HTR-8/SVneo (cell line): ENCODE measurements around the gene SQSTM1.

Experiments
- DNase-seq: peaks from one replicate; pipeline ENCODE4 v3.0.0; 2011; ENCODE audit warnings: low spot score, mixed read lengths; ENCODE audit not compliant: insufficient read length
- FAIRE-seq: peaks from 2 replicates; lab custom pipeline; 2011; peaks lifted over from hg19 to GRCh38; lab: Jason Lieb, UNC

SQSTM1 gene

DNA sequence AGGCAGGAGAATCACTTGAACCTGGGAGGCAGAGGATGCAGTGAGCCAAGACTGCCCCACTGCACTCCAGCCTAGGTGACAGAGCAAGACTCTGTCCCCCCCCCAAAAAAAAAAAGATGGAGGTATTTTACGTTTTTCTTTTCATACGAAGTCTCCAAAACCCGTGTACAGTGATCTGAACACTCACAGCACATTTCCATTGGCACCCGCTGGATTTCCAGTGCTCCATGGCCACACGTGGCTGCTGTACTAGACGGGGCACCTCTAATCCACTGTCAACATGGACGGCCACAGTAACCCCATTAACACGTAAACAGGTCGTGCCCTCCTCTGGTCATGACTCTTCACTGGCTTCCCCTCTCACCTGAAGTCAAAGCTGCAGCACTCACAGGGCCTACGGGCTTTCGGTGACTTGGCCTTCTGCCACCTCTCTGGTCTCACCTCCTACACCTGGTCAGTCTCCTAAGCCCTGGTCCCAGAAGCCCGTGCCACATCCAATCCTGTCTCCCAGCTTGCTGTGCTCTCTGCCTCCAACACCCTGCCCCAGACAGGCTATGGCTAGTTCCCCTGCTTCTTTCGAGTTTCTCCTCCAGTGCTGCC lies 64.9 kb downstream of the SQSTM1 start:
- no peak for FAIRE-seq
- no peak for DNase-seq

DNA sequence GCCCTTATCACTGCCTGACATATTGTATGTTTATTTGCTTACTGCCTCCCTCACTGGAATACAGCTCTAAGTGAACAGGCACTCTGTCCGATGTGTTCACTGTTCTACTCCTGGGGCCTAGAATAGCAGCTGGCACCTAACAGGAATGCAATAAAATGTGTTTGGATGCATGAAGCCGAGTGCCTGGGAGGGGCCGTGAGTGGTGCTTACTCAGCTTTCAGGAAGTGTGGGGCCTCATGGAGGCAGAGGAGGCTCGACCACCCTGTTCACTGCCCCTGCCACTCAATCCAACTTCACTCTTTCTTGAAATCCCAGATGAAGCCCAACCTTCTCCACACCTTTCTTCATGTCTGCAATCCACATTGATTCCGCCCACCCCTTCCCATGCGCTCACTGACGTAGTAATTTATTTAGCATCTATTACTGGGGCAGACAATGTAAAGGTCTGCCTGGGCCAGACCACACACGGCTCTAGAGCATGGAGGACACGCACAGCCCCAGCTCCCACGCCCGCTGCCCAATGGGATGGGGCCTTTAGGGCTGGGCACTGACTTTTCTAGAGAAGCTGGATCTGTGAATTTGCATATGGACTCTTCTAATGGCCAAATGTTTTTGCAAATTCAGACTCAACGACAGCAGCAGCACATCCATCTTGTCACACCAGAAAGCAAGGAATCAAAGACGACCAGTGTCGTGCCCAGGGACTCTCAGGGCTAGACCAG lies 65.6 kb downstream of the SQSTM1 start:
- DNase-seq: no peak
- FAIRE-seq: no peak

DNA sequence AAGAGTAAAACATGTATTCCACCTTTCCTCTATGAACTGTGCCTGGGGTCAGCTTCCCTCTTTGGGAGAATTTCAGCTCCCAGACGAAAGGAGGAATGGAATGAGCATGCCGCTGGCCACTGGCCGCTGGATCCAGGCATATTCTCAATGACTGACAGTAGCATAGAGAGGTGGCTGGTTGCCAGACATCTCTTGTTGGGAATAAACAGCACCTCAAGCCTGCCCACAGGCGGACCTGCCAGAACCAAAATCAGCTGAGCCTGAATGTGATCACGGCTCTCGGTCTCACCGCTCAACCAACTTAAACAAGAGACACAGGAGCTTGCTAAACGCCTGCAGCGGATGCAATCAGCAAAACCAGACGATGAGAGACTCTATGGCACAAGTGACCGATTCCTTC lies 66.4 kb downstream of the SQSTM1 start:
- no peak for DNase-seq
- no peak for FAIRE-seq
